DOHH2 (cell line): ENCODE results near the gene A4GNT.

Experiments used
- H3F3A ChIP-seq: fragments of 200-600 bp; sonication (generic), shearing (Covaris generic); 2 replicates; pipeline ENCODE4 v1.6.0; 2016; ENCODE audit warnings: antibody characterized with exemption, mild to moderate bottlenecking; ENCODE audit not compliant: control insufficient read depth, insufficient read depth
- H3K27ac ChIP-seq: fragments of 200-600 bp; sonication (generic); 2 replicates; pipeline ENCODE4 v1.5.1; 2014; ENCODE audit warnings: low read depth, mild to moderate bottlenecking, low read length, moderate library complexity
- H3K27me3 ChIP-seq: fragments of 200-600 bp; sonication (generic); 2 replicates; pipeline ENCODE4 v1.6.1; 2014; ENCODE audit warnings: mild to moderate bottlenecking, low read length, mixed read lengths; ENCODE audit not compliant: control insufficient read depth
- H3K36me3 ChIP-seq: fragments of 200-600 bp; sonication (generic); 2 replicates; pipeline ENCODE4 v1.6.1; 2014; ENCODE audit warnings: mild to moderate bottlenecking, low read length, moderate library complexity, mixed read lengths; ENCODE audit not compliant: control insufficient read depth
- H3K4me1 ChIP-seq: fragments of 200-600 bp; sonication (generic); 2 replicates; pipeline ENCODE4 v1.6.1; 2014; ENCODE audit warnings: mild to moderate bottlenecking, low read length, mixed read lengths; ENCODE audit not compliant: control insufficient read depth
- H3K4me2 ChIP-seq: fragments of 200-600 bp; sonication (generic); 2 replicates; pipeline ENCODE4 v1.6.0; 2014; ENCODE audit warnings: mild to moderate bottlenecking, low read length, moderate library complexity
- H3K4me3 ChIP-seq: fragments of 200-600 bp; sonication (generic); 2 replicates; pipeline ENCODE4 v1.5.1; 2014; ENCODE audit warnings: mild to moderate bottlenecking, low read length, mixed read lengths
- H3K79me2 ChIP-seq: fragments of 200-600 bp; sonication (generic); 2 replicates; pipeline ENCODE4 v1.6.1; 2014; ENCODE audit warnings: mild to moderate bottlenecking, low read length, mixed read lengths; ENCODE audit not compliant: control insufficient read depth
- H3K9me2 ChIP-seq: fragments of 200-600 bp; sonication (generic); replicated peaks from 2 replicates; pipeline ENCODE4 v1.6.1; 2014; ENCODE audit warnings: mild to moderate bottlenecking, low read length, mixed read lengths; ENCODE audit not compliant: control insufficient read depth
- H3K9me3 ChIP-seq: fragments of 200-600 bp; sonication (generic); 2 replicates; pipeline ENCODE4 v1.6.1; 2014; ENCODE audit warnings: antibody characterized with exemption, low read length, mixed read lengths; ENCODE audit not compliant: control insufficient read depth, insufficient read depth
- H4K20me1 ChIP-seq: fragments of 200-600 bp; sonication (generic); 2 replicates; pipeline ENCODE4 v1.6.0; 2014; ENCODE audit warnings: low read depth, mild to moderate bottlenecking, antibody characterized with exemption, low read length, moderate library complexity; ENCODE audit not compliant: control insufficient read depth, insufficient read depth
- CTCF ChIP-seq: fragments of 200-600 bp; sonication (generic); IDR thresholded peaks from one replicate; pipeline ENCODE4 v1.5.1; 2014; ENCODE audit warnings: antibody characterized with exemption, mild to moderate bottlenecking, low read depth, low read length; ENCODE audit not compliant: poor library complexity, severe bottlenecking
- EZH2phosphoT487 ChIP-seq: fragments of 200-600 bp; sonication (generic); IDR thresholded peaks from 2 replicates; pipeline ENCODE4 v1.6.1; 2017; ENCODE audit warnings: borderline replicate concordance, mild to moderate bottlenecking, antibody characterized with exemption, low read length, moderate library complexity, mixed read lengths

A4GNT gene

GRCh38 chr3:138140940-138141339 is 8.8 kb upstream of the A4GNT start:
- H3K27me3 ChIP-seq, result peaks cover 5% of the 10 kb centered on the region
- TF ChIP-seq CTCF, result no peak
- no peak for TF ChIP-seq EZH2phosphoT487
- no peaks in the 10 kb centered on the region for H3K9me3 ChIP-seq
- H3F3A ChIP-seq, result no peaks in the 10 kb centered on the region
- H3K4me3 ChIP-seq, result no peak overlapping the region
- H3K4me1 ChIP-seq, result no peaks in the 10 kb centered on the region
- H3K27ac ChIP-seq, result no peak overlapping the region
- no peak overlapping the region for H3K4me2 ChIP-seq
- H3K79me2 ChIP-seq, result no peaks in the 10 kb centered on the region
- H3K9me2 ChIP-seq, result no peaks in the 10 kb centered on the region
- H4K20me1 ChIP-seq, result no peaks in the 10 kb centered on the region
- H3K36me3 ChIP-seq, result no peaks in the 10 kb centered on the region

DNA sequence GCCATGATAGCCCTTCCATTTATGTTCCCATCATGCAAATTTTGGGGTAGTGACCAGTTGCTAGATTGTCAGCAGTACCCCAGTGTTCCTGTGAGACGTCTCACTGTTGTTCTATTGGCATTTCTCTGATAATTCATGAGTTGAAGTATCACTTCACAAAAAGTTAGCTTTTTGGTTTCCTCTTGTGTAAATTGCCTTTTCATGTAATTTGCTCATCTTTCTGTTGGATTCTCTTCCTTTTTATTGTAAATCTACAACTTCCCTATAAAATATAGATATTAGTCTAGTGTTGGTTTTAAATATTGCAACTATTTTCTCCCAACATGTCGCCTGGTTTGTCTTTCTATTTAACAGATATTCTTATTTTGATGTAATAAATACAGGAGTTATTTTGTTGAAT is 7.5 kb upstream of the A4GNT start:
- peaks cover 5% of the 10 kb centered on the region for H3K27me3 ChIP-seq
- H3K27ac ChIP-seq, result no peak overlapping the region
- no peaks in the 10 kb centered on the region for H3K9me2 ChIP-seq
- no peak overlapping the region for H3K4me3 ChIP-seq
- no peak overlapping the region for H3K4me2 ChIP-seq
- no peaks in the 10 kb centered on the region for H3K36me3 ChIP-seq
- TF ChIP-seq EZH2phosphoT487, result no peak
- TF ChIP-seq CTCF, result no peak
- H3F3A ChIP-seq, result no peaks in the 10 kb centered on the region
- no peaks in the 10 kb centered on the region for H4K20me1 ChIP-seq
- H3K4me1 ChIP-seq, result no peaks in the 10 kb centered on the region
- no peaks in the 10 kb centered on the region for H3K79me2 ChIP-seq
- no peaks in the 10 kb centered on the region for H3K9me3 ChIP-seq

DNA sequence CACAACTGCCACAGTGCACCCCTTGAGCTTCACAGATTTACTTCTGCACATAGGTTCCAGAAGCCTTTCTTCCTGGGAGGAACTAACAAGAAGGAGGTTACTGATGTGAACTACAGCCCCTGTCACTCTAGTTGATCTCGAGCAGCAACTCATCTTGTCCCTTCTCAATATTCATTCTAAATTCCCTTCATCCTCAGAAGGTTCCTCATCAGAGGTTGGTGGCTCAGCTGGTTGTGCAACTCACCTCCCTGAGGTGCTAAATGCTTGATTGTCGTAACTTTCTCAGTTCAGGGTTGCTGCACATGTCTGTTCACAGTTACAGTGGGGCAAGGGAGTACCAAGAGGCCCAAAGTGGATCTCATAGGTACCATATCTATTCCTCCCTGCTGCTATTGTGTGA is 5.7 kb upstream of the A4GNT start:
- no peaks in the 10 kb centered on the region for H3F3A ChIP-seq
- no peaks in the 10 kb centered on the region for H3K9me2 ChIP-seq
- no peak overlapping the region for H3K4me3 ChIP-seq
- no peaks in the 10 kb centered on the region for H3K79me2 ChIP-seq
- no peaks in the 10 kb centered on the region for H3K4me1 ChIP-seq
- H3K36me3 ChIP-seq, result no peaks in the 10 kb centered on the region
- H3K9me3 ChIP-seq, result no peaks in the 10 kb centered on the region
- no peak overlapping the region for H3K4me2 ChIP-seq
- H3K27ac ChIP-seq, result no peak overlapping the region
- H4K20me1 ChIP-seq, result no peaks in the 10 kb centered on the region
- TF ChIP-seq EZH2phosphoT487 (no peak), CTCF (no peak)
- peaks cover 10% of the 10 kb centered on the region for H3K27me3 ChIP-seq

DNA sequence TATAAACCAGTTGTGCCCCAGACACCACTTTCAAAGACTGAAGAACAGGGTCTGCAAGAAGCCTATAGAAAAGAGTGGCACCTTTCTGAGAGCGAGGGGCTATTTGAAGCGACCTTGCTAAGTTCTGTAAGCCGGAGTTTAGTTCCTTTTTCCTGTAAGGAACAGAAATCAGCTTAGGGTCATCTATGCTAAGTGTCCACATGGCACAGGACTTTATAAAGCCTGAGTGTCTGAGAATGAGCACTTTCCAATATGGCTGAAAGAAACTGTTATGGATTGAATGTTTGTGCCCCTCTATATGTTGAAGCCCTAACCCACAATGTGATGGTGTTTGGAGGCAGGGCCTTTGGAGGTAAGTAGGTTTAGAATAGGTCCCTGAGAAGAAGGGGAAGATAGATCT is 4.0 kb upstream of the A4GNT start:
- H3K9me3 ChIP-seq, result no peaks in the 10 kb centered on the region
- TF ChIP-seq EZH2phosphoT487, result no peak
- H3K9me2 ChIP-seq, result no peaks in the 10 kb centered on the region
- no peak overlapping the region for H3K4me3 ChIP-seq
- H4K20me1 ChIP-seq, result no peaks in the 10 kb centered on the region
- H3K27ac ChIP-seq, result no peak overlapping the region
- H3K4me2 ChIP-seq, result no peak overlapping the region
- no peaks in the 10 kb centered on the region for H3K79me2 ChIP-seq
- peaks cover 13% of the 10 kb centered on the region for H3K27me3 ChIP-seq
- H3K4me1 ChIP-seq, result no peaks in the 10 kb centered on the region
- H3F3A ChIP-seq, result no peaks in the 10 kb centered on the region
- H3K36me3 ChIP-seq, result no peaks in the 10 kb centered on the region
